CD4-positive, alpha-beta T cell treated with Interleukin-17A for 1 hour (primary cell): Measurements from ENCODE around the gene TGFB1I1.

Experiments used
- DNase-seq: peaks from one replicate; pipeline ENCODE4 v3.0.0-alpha.2; 2020

TGFB1I1 gene

DNA sequence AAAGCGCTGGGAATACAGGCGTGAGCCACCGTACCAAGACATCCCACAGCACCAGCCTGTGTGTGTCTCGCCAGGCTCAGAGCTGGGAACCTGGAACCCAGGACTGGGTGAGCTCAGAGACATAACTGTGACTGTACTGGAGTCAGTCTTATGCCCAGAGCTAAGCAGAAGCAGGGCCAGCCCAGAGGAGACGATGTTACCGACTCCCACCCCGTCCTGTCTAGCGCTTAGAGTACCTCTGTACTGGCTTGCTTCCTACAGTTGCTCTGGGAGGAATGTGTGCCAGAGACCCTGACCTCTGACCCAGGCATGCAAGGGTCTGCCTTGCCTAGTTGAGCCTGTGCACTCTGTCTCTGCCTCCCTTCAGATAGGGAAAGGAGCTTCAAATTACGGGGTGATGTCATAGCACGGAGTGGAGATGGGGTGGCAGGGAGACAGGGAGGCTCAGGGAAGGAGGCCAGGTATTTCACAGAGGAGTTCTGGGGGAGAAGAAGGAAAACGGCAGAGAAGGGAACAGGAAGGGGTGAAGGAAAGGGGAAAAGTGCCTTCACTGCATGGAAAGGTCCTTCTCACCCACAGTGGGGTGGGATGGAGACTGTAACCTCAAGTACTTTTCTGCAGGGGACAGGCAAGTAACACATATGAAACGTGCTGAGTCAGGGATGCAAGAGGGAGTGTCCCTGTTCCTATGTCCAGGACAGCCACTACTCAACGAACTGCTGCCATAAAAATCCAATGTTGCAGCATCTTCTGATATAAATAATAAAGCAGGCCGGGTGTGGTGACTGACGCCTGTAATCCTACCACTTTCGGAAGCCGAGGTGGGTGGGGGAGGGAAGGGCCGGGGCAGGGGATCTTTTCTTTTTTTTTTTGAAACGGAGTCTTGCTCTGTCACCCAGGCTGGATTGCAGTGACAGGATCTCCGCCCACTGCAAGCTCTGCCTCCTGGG, 18.4 kb upstream of the TGFB1I1 start:
- DNase-seq: no peak

- peak; percentile 39 for DNase-seq
Observed at GRCh38 chr16:31455601-31456314, 16.2 kb upstream of the TGFB1I1 start.

- DNase-seq: no peak
Observed at GRCh38 chr16:31456988-31457360, 15.0 kb upstream of the TGFB1I1 start.

DNA sequence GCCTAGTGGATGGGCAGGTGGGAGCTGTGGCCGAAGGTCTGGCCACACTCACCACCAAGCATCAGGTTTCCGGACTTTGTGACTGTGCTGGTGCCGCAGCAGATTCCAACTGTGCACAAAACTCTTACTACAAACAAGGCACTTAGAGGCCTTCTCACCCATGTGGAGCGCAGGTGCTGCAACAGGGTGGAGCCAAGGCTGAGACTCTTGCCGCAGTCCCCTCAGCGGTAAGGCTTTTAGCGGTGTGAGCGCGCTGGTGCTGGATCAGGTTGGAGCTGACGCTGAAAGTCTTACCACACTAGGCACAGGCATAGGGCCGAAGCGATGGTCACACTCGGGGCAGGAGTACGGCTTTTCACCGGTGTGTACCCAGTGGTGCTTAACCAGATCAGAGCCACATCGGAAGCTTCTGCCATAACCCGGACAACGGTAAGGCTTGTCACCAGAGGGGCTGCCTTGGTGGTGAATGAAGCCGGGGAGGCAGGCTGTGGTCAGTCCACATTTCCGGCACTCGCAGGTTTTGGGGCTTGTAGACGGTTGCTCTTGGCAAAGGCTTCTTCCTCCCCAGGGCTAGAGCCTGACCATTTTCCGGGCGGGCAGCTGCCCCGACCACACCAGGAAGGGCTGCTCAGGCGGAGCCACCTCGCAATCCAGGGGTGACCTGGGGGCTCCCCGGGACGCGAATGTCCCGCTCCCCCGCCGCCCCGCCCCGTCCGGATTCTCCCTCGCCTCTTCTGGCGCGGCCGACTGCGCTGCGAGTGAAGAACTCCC, 13.7 kb upstream of the TGFB1I1 start:
- peak; percentile 71 for DNase-seq

- DNase-seq: peak; percentile 98
Observed at GRCh38 chr16:31458844-31459686, 12.9 kb upstream of the TGFB1I1 start, which contains the start of gene ARMC5. TSS of gene ARMC5 (plus strand) at chr16:31459501. CDS start at chr16:31459525, 24 bp downstream.

GRCh38 chr16:31459687-31460581, 12.0 kb upstream of the TGFB1I1 start:
- peak; percentile 99 for DNase-seq

DNA sequence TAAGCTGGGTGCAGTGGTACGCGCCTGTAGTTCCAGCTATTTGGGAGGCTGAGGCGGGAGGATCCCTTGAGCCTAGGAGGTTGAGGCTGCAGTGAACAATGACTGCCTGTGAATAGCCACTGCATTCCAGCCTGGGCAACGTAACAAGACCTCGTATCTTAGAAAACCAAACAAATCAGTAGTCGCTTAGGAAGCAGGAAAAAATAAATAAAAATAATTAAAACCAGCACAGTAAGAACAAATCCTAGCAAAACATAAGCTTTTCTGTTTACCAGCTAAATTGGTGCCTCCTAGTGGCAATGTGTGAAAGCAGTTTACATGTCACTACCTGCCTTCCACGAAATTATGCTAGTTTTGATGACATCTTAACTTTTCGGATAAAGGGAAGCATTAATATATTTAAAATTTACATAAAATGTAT, 11.4 kb upstream of the TGFB1I1 start:
- peak; percentile 70 for DNase-seq

- DNase-seq: no peak
Observed at GRCh38 chr16:31461201-31461920, 10.6 kb upstream of the TGFB1I1 start.

GRCh38 chr16:31461921-31462804, 9.8 kb upstream of the TGFB1I1 start:
- DNase-seq: no peak

- no peak for DNase-seq
Observed at GRCh38 chr16:31464348-31464769, 7.6 kb upstream of the TGFB1I1 start.

DNA sequence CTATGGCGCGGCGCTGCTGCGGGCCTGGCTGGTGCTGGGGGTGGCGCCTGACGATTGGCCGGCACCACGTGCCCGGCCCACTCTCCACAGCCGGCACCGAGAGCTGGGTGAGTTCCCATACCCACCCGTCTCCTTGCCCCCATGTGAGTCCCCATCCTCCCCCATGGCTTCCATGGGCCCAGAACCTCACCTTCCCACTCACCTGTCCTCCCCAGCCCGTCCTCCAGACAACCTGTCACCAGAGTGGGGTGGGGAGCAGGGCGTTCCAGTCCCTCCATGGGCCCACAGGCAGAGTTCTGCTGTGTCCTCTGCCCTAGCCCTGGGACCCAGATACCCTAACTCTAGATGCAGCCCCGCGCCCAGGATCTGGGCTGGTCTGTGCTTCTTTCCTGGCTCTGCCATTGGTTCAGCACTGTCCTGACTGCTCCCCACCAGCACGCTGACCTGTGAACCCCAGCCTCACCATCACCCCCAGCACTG, 7.1 kb upstream of the TGFB1I1 start:
- DNase-seq: no peak

DNA sequence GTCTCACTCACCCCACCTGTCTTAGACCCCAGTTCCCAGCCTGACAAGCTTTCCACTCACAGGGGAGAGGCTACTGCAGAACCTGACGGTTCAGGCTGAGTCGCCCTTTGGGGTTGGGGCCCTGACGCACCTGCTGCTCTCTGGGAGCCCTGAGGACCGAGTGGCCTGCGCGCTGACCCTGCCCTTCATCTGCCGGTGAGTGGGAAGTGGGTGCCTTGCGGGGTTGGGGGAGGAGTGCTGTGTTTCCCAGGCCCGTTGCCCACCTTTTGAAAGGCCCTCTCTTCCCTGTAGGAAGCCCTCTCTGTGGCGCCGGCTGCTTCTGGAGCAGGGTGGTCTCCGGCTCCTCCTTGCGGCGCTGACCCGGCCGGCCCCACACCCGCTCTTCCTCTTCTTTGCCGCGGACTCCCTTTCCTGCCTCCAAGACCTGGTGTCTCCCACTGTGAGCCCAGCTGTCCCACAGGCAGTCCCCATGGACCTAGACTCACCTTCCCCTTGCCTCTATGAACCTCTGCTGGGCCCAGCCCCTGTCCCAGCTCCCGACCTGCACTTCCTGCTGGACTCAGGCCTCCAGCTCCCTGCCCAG, 6.1 kb upstream of the TGFB1I1 start:
- DNase-seq: no peak

GRCh38 chr16:31466381-31466841, 5.5 kb upstream of the TGFB1I1 start:
- no peak for DNase-seq

GRCh38 chr16:31467151-31467773, 4.7 kb upstream of the TGFB1I1 start:
- DNase-seq: peak; percentile 32

DNA sequence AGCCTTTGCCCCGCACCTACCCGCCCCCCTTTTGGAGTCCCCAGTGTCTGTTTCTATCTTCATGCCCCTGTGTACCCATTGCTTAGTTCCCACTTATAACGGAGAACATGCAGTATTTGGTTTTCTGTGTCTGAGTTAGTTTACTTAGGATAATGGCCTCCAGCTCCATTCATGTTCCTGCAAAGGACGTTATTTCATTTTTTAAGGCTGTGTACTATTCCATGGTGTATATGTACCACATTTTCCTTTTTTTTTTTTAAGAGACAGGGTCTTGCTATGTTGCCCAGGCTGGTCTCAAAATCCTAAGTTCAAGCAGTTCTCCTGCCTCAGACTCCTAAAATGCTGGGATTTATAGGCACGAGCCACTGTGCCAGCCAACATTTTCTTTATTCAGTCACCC, 4.1 kb upstream of the TGFB1I1 start:
- no peak for DNase-seq

DNA sequence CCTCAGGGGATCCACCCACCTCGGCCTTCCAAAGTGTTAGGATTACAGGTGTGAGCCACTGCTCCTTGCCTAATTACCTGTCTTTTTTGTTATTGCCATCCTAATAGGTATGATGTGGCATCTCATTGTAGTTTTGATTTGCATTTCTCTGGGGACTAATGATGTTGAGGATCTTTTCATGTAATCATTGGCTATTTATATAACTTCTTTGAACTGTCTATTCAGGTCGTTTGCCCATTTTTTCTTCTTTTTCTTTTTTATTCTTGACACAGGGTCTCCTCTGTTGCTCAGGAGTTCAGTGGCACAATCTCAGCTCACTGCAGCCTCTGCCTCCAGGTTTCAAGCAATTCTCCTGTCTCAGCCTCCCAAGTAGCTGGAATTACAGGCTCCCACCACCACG, 1.3 kb upstream of the TGFB1I1 start:
- DNase-seq: no peak

- no peak for DNase-seq
Observed at GRCh38 chr16:31471241-31471874, 594 bp upstream of the TGFB1I1 start.
